ENCODE measurements around the gene GRIK4. TPM values are rescaled to one million over a fixed set of nuclear protein-coding genes. Genes with fewer than 3 reads are reported as not detected.

Gene GRIK4
- polyA plus RNA-seq, 1 experiment: 0.55 TPM

GRCh38 chr11:120519474-120519873 is 7.9 kb downstream of the GRIK4 start:
- no peak for DNase-seq (ENCODE audit: low read depth, low spot score)
- TF ChIP-seq, protein P1, sequence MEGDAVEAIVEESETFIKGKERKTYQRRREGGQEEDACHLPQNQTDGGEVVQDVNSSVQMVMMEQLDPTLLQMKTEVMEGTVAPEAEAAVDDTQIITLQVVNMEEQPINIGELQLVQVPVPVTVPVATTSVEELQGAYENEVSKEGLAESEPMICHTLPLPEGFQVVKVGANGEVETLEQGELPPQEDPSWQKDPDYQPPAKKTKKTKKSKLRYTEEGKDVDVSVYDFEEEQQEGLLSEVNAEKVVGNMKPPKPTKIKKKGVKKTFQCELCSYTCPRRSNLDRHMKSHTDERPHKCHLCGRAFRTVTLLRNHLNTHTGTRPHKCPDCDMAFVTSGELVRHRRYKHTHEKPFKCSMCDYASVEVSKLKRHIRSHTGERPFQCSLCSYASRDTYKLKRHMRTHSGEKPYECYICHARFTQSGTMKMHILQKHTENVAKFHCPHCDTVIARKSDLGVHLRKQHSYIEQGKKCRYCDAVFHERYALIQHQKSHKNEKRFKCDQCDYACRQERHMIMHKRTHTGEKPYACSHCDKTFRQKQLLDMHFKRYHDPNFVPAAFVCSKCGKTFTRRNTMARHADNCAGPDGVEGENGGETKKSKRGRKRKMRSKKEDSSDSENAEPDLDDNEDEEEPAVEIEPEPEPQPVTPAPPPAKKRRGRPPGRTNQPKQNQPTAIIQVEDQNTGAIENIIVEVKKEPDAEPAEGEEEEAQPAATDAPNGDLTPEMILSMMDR (IDR thresholded peaks at IDR 0.05; ENCODE audit: low read depth, low read length): no peak
- Histone ChIP-seq H3K4me3 (ENCODE audit: low read depth, low read length) (no peak overlapping the region), H3K27me3 (ENCODE audit: control insufficient read depth, insufficient read depth, low read length) (no peaks in the 10 kb centered on the region), H3K27ac (ENCODE audit: low read depth, low read length) (no peak overlapping the region), H3K9me3 (ENCODE audit: control insufficient read depth, insufficient read depth, low read length) (no peaks in the 10 kb centered on the region)
- CTCF ChIA-PET: interaction anchor here (0.6 to 1.1 kb wide), 2 partner anchors 165 to 289 kb away, joined by 3 read pairs; no protein-coding TSS in a partner anchor
- POLR2A ChIA-PET: no interaction called here

- no peak for DNase-seq (ENCODE audit: low read depth, low spot score)
- no peak overlapping the region for H3K27ac ChIP-seq (ENCODE audit: low read depth, low read length)
- H3K9me3 ChIP-seq (ENCODE audit: control insufficient read depth, insufficient read depth, low read length): no peaks in the 10 kb centered on the region
- ChIA-PET CTCF (interaction anchor here (0.6 to 1.1 kb wide), 2 partner anchors 165 to 288 kb away, joined by 3 read pairs; no protein-coding TSS in a partner anchor), POLR2A (no interaction called here)
- TF ChIP-seq, protein P1 (IDR thresholded peaks at IDR 0.05; ENCODE audit: low read depth, low read length): no peak
- no peak overlapping the region for H3K4me3 ChIP-seq (ENCODE audit: low read depth, low read length)
- H3K27me3 ChIP-seq (ENCODE audit: control insufficient read depth, insufficient read depth, low read length): no peaks in the 10 kb centered on the region
These were observed 8.7 kb downstream of the GRIK4 start for GRCh38 chr11:120520091-120520822.

DNA sequence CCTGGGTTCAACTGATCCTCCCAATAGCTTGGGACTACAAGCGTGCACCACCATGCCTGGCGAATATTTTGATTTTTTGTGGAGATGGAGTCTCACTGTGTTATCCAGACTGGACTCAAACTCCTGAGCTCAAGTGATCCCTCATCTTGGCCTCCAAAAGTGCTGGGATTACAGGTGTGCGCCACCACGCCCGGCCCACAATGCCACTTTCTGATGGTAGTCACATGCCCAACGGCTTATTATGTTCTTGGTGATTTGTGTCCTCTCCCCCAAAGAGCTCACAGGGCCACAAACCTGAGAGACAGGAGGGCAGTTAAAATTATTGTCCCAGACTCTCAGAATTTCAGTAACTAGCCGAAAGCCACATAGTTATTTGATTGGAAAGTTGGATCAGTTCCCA is 9.6 kb downstream of the GRIK4 start:
- H3K27me3 ChIP-seq (ENCODE audit: control insufficient read depth, insufficient read depth, low read length): no peaks in the 10 kb centered on the region
- DNase-seq (ENCODE audit: low read depth, low spot score): no peak
- H3K4me3 ChIP-seq (ENCODE audit: low read depth, low read length): no peak overlapping the region
- CTCF ChIA-PET: no interaction called here
- H3K9me3 ChIP-seq (ENCODE audit: control insufficient read depth, insufficient read depth, low read length): no peaks in the 10 kb centered on the region
- no peak overlapping the region for H3K27ac ChIP-seq (ENCODE audit: low read depth, low read length)
- POLR2A ChIA-PET: no interaction called here
- TF ChIP-seq, protein P1 (IDR thresholded peaks at IDR 0.05; ENCODE audit: low read depth, low read length): no peak

GRCh38 chr11:120522021-120522420 is 10.5 kb downstream of the GRIK4 start:
- Histone ChIP-seq H3K27me3 (ENCODE audit: control insufficient read depth, insufficient read depth, low read length) (no peaks in the 10 kb centered on the region), H3K9me3 (ENCODE audit: control insufficient read depth, insufficient read depth, low read length) (no peaks in the 10 kb centered on the region), H3K4me3 (ENCODE audit: low read depth, low read length) (no peak overlapping the region), H3K27ac (ENCODE audit: low read depth, low read length) (no peak overlapping the region)
- CTCF ChIA-PET: no interaction called here
- POLR2A ChIA-PET: no interaction called here
- no peak for DNase-seq (ENCODE audit: low read depth, low spot score)
- TF ChIP-seq, protein P1 (IDR thresholded peaks at IDR 0.05; ENCODE audit: low read depth, low read length): no peak

DNA sequence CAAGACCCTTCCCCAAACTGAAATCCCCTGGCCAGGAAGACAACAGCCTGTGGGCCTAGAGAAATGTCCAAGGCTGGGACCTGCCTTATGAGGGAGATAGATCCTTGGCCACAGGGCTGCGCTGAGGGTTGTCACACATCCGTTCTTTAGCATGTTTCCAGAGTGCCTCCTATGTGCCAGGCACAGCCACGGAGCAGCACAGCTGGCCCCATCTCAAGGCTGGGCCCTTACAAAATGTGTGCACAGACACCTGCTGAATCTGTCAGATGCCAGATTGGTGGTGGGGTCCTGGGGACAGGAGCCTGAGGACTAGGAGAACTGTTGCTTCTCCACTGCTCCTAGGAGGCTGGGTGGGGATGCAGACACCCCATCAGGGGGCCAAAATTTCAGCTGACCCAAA is 11.2 kb downstream of the GRIK4 start:
- TF ChIP-seq, protein P1 (IDR thresholded peaks at IDR 0.05; ENCODE audit: low read depth, low read length): no peak
- no peaks in the 10 kb centered on the region for H3K9me3 ChIP-seq (ENCODE audit: control insufficient read depth, insufficient read depth, low read length)
- CTCF ChIA-PET: interaction anchor here (1.6 kb wide), 1 partner anchor 162 kb away, joined by 6 read pairs; no protein-coding TSS in a partner anchor
- H3K4me3 ChIP-seq (ENCODE audit: low read depth, low read length): no peak overlapping the region
- H3K27me3 ChIP-seq (ENCODE audit: control insufficient read depth, insufficient read depth, low read length): no peaks in the 10 kb centered on the region
- POLR2A ChIA-PET: no interaction called here
- H3K27ac ChIP-seq (ENCODE audit: low read depth, low read length): no peak overlapping the region
- DNase-seq (ENCODE audit: low read depth, low spot score): no peak

Data from AG04450 (cell line).